Mammary epithelial cell (primary cell): ENCODE measurements around the gene HNRNPH3.

Experiments
- CTCF ChIP-seq, 2 donors: IDR thresholded peaks in 1 of 2; conservative IDR thresholded peaks in 1 of 2; 2 replicates each; pipeline ENCODE4 v1.5.1; 2011 to 2012; ENCODE audit warnings: inconsistent platforms in 2 of 2, low read length in 2 of 2, mild to moderate bottlenecking in 2 of 2, control low read depth in 1 of 2, low read depth in 1 of 2; ENCODE audit not compliant: insufficient read depth in 1 of 2; ENCODE audit errors: extremely low read depth in 1 of 2
- EZH2 ChIP-seq: IDR thresholded peaks from 2 replicates; pipeline ENCODE4 v1.6.1; 2012; ENCODE audit warnings: low read length, inconsistent platforms, borderline replicate concordance

DNA sequence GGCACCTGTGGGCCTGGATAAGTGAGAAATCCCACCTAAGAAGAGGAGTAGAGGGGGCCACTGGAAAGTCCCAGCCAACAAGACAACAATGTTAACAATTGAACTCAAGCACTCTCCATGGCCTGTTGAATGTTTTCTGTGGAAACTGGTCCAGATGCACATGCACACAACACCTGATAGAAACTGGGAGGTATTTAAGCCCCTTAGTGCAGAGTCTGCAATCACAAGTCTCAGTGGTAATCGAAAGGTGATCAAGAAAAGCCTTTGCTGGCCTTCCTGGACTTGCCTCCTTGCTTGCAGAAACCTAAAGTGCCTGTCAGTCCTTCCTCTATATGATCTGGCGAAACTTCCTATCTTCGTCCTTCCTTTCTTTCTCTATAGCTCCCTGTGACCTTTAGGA is 30.6 kb upstream of the HNRNPH3 start:
- TF ChIP-seq CTCF (conservative IDR thresholded peaks at IDR 0.05 in 1 of 2, IDR thresholded peaks at IDR 0.05 in 1 of 2; ENCODE audit: extremely low read depth in 1 of 2, insufficient read depth in 1 of 2, low read depth in 1 of 2, low read length in 2 of 2) = no peak
- TF ChIP-seq EZH2 = no peak
